HepG2 (cell line): ENCODE results near the gene PRSS53. TPM values are rescaled to one million over a fixed set of nuclear protein-coding genes. Genes with fewer than 3 reads are reported as not detected.
A peak's percentile ranks its signal among the peaks of the same experiment; 100 is the strongest.

Source experiments
- ARID2 ChIP-seq: sonication (generic); formaldehyde crosslinking; IDR thresholded peaks from 2 replicates; pipeline ENCODE4 v1.8.1; 2022; ENCODE audit warnings: mild to moderate bottlenecking, missing genetic modification reagents, borderline replicate concordance
- BCL6 ChIP-seq: IDR thresholded peaks from 2 replicates; pipeline ENCODE4 v1.6.1; 2016; ENCODE audit warnings: missing genetic modification reagents, missing compliant biosample characterization
- HCFC1 ChIP-seq: fragments of 150-350 bp; IDR thresholded peaks from 2 replicates; pipeline ENCODE4 v1.6.1; 2014; ENCODE audit warnings: low read depth, low read length
- MAFK ChIP-seq, 2 experiments: IDR thresholded peaks in 1 of 2; conservative IDR thresholded peaks in 1 of 2; 2 replicates each; pipeline ENCODE4 v1.6.1; 2011; ENCODE audit warnings: improper control_type of control experiment in 2 of 2, low read length in 2 of 2
- NR2C2 ChIP-seq: sonication (generic); formaldehyde crosslinking; IDR thresholded peaks from 2 replicates; pipeline ENCODE4 v1.4.0; 2020; ENCODE audit warnings: missing genetic modification reagents, mild to moderate bottlenecking, moderate library complexity, borderline replicate concordance
- PHF21A ChIP-seq: sonication (generic); formaldehyde crosslinking; IDR thresholded peaks from 2 replicates; pipeline ENCODE4 v1.5.0; 2020; ENCODE audit warnings: mild to moderate bottlenecking, missing genetic modification reagents
- SP4 ChIP-seq: sonication (generic); formaldehyde crosslinking; IDR thresholded peaks from 2 replicates; pipeline ENCODE4 v1.8.1; 2023; ENCODE audit warnings: mild to moderate bottlenecking, missing genetic modification reagents
- TAF15 ChIP-seq: fragments of 200-400 bp; formaldehyde crosslinking; IDR thresholded peaks from one replicate; pipeline ENCODE4 v1.6.1; 2018; ENCODE audit warnings: mild to moderate bottlenecking, low read depth, low read length; ENCODE audit not compliant: poor library complexity, severe bottlenecking
- ZBTB7A ChIP-seq: sonication (generic); formaldehyde crosslinking; IDR thresholded peaks from 2 replicates; pipeline ENCODE4 v1.8.0; 2022; ENCODE audit warnings: mild to moderate bottlenecking, missing genetic modification reagents
- ZNF10 ChIP-seq: sonication (generic); formaldehyde crosslinking; IDR thresholded peaks from 2 replicates; pipeline ENCODE4 v1.4.0; 2020; ENCODE audit warnings: mild to moderate bottlenecking, low read depth, missing genetic modification reagents, borderline replicate concordance
- ZNF143 ChIP-seq: sonication (generic); formaldehyde crosslinking; IDR thresholded peaks from 2 replicates; pipeline ENCODE4 v1.4.0; 2020; ENCODE audit warnings: missing genetic modification reagents
- ZNF430 ChIP-seq: sonication (generic); formaldehyde crosslinking; IDR thresholded peaks from 2 replicates; pipeline ENCODE4 v1.9.0; 2021; ENCODE audit warnings: mild to moderate bottlenecking, missing genetic modification reagents
- ZNF501 ChIP-seq: sonication (generic); formaldehyde crosslinking; IDR thresholded peaks from 2 replicates; pipeline ENCODE4 v1.5.1; 2020; ENCODE audit warnings: mild to moderate bottlenecking, moderate library complexity, missing genetic modification reagents
- ZNF589 ChIP-seq: sonication (generic); formaldehyde crosslinking; conservative IDR thresholded peaks from 2 replicates; pipeline ENCODE4 v1.8.0; 2022; ENCODE audit warnings: mild to moderate bottlenecking, moderate library complexity, missing genetic modification reagents
- ZNF598 ChIP-seq: sonication (generic); formaldehyde crosslinking; IDR thresholded peaks from 2 replicates; pipeline ENCODE4 v1.5.1; 2020; ENCODE audit warnings: mild to moderate bottlenecking, missing genetic modification reagents, borderline replicate concordance
- ZNF772 ChIP-seq: sonication (generic); formaldehyde crosslinking; IDR thresholded peaks from 2 replicates; pipeline ENCODE4 v1.5.0; 2020; ENCODE audit warnings: mild to moderate bottlenecking, missing genetic modification reagents
- ZSCAN25 ChIP-seq: sonication (generic); formaldehyde crosslinking; IDR thresholded peaks from 2 replicates; pipeline ENCODE4 v1.8.0; 2022; ENCODE audit warnings: mild to moderate bottlenecking, missing genetic modification reagents
- polyA plus RNA-seq, 8 experiments: library from polyadenylated mRNA; depleted of rRNA in 3 of 8; stranded (reverse) in 7 of 8; unstranded in 1 of 8; fragments of >200 nt; fragmentation: Illumina TruSeq in 4 of 8; extraction: Trizol in 4 of 8; gene quantifications; 2 replicates each; pipeline versions ENCODE4 v1.2.1 to v1.2.3, GENCODE V29; 2011 to 2016; ENCODE audit warnings: low read depth in 4 of 8, missing spikeins in 1 of 8, mixed read lengths in 1 of 8; ENCODE audit not compliant: insufficient read depth in 1 of 8
- total RNA-seq, 5 experiments: library from RNA; depleted of rRNA; stranded (reverse); fragments of >200 nt; fragmentation: Illumina TruSeq; extraction: Trizol; gene quantifications; 2 replicates each; pipeline ENCODE4 v1.2.3, GENCODE V29; 2016; ENCODE audit warnings: low read depth in 1 of 5
- TF ChIP-seq, protein P1 (sequence below): sonication (generic); formaldehyde crosslinking; IDR thresholded peaks from 2 replicates; pipeline ENCODE4 v1.9.0; 2021; ENCODE audit warnings: missing genetic modification reagents, borderline replicate concordance
- TF ChIP-seq, protein P2 (sequence below): sonication (generic); formaldehyde crosslinking; IDR thresholded peaks from 2 replicates; pipeline ENCODE4 v1.4.0; 2020; ENCODE audit warnings: low read depth, missing genetic modification reagents
- TF ChIP-seq, protein P3 (sequence below): IDR thresholded peaks from 2 replicates; pipeline ENCODE4 v1.6.1; 2016; ENCODE audit warnings: mild to moderate bottlenecking
- TF ChIP-seq, protein P4 (sequence below): sonication (generic); formaldehyde crosslinking; IDR thresholded peaks from 2 replicates; pipeline ENCODE4 v1.5.1; 2020; ENCODE audit warnings: missing genetic modification reagents, mild to moderate bottlenecking, borderline replicate concordance

The PRSS53 gene
- total and polyA plus RNA-seq, 2 of the 13 experiments (the other 11 are each of a cell fraction or from before 2014, with no cell fraction given), result 2.2 to 7.4 TPM

DNA sequence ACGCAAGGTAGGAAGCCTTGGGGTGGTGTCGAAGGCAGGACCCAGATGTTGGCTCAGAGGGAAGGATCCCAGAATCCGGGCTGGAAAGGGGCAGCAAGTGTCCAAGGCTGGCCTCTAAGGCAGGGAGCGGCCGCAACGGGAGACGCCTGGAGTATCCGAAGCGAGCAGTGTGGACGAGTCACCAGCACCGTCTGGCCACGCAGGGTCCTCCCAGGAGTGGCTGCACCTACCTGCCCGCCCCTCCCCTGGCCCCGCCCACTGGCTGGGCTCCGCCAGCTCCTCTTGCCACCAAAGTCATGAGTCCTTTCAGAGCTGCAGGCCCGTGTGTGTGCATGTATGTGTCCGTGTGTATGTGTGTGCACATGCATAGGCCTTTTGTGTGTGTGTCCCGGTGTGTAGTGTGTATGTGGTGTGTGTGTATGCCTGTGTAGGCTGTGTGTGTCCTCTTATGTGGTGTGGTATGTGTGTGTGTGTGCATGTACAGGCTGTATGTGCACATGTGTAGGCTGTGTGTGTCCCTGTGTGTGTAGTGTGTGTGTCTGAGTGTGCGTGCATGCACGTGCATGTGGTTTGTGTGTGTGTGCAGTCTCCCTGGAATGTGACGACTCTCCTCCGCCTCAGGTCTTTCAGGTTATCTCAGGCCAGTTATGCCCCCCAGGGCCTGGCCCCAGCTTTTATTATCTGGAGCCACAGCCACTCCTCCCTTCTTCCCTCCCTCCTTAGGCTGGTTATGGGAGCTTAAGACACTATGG, 47.0 kb upstream of the PRSS53 start, which contains the start of gene PRSS8 (continued):
- TF ChIP-seq MAFK (conservative IDR thresholded peaks at IDR 0.05 in 1 of 2, IDR thresholded peaks at IDR 0.05 in 1 of 2; ENCODE audit: low read length in 2 of 2) (no peak), ARID2 (no peak), ZNF501 (CRISPR knock-in tag) (peak; percentile 22; the same call in 1 of the 2 replicates), ZSCAN25 (CRISPR knock-in tag) (no peak), NR2C2 (CRISPR knock-in tag) (no peak), ZNF598 (CRISPR knock-in tag) (0 out of 2 replicates have a peak, but pooled peaks have one; percentile 64), ZNF772 (CRISPR knock-in tag) (no peak), ZNF430 (CRISPR knock-in tag) (no peak), PHF21A (CRISPR knock-in tag) (no peak), SP4 (peak; percentile 40; the same call in 1 of the 2 replicates), ZNF589 (CRISPR knock-in tag) (0 out of 2 replicates have a peak, but pooled peaks have one; percentile 14), BCL6 (CRISPR knock-in tag) (0 out of 2 replicates have a peak, but pooled peaks have one; percentile 9), ZBTB7A (CRISPR knock-in tag) (no peak), ZNF10 (CRISPR knock-in tag) (no peak), TAF15 (no peak), HCFC1 (no peak), ZNF143 (0 out of 2 replicates have a peak, but pooled peaks have one; percentile 14)
- TF ChIP-seq, protein P1, sequence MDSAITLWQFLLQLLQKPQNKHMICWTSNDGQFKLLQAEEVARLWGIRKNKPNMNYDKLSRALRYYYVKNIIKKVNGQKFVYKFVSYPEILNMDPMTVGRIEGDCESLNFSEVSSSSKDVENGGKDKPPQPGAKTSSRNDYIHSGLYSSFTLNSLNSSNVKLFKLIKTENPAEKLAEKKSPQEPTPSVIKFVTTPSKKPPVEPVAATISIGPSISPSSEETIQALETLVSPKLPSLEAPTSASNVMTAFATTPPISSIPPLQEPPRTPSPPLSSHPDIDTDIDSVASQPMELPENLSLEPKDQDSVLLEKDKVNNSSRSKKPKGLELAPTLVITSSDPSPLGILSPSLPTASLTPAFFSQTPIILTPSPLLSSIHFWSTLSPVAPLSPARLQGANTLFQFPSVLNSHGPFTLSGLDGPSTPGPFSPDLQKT (CRISPR knock-in tag), result no peak
- TF ChIP-seq, protein P2, sequence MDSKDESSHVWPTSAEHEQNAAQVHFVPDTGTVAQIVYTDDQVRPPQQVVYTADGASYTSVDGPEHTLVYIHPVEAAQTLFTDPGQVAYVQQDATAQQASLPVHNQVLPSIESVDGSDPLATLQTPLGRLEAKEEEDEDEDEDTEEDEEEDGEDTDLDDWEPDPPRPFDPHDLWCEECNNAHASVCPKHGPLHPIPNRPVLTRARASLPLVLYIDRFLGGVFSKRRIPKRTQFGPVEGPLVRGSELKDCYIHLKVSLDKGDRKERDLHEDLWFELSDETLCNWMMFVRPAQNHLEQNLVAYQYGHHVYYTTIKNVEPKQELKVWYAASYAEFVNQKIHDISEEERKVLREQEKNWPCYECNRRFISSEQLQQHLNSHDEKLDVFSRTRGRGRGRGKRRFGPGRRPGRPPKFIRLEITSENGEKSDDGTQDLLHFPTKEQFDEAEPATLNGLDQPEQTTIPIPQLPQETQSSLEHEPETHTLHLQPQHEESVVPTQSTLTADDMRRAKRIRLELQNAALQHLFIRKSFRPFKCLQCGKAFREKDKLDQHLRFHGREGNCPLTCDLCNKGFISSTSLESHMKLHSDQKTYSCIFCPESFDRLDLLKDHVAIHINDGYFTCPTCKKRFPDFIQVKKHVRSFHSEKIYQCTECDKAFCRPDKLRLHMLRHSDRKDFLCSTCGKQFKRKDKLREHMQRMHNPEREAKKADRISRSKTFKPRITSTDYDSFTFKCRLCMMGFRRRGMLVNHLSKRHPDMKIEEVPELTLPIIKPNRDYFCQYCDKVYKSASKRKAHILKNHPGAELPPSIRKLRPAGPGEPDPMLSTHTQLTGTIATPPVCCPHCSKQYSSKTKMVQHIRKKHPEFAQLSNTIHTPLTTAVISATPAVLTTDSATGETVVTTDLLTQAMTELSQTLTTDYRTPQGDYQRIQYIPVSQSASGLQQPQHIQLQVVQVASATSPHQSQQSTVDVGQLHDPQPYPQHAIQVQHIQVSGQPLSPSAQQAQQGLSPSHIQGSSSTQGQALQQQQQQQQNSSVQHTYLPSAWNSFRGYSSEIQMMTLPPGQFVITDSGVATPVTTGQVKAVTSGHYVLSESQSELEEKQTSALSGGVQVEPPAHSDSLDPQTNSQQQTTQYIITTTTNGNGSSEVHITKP, result no peak
- TF ChIP-seq, protein P3, sequence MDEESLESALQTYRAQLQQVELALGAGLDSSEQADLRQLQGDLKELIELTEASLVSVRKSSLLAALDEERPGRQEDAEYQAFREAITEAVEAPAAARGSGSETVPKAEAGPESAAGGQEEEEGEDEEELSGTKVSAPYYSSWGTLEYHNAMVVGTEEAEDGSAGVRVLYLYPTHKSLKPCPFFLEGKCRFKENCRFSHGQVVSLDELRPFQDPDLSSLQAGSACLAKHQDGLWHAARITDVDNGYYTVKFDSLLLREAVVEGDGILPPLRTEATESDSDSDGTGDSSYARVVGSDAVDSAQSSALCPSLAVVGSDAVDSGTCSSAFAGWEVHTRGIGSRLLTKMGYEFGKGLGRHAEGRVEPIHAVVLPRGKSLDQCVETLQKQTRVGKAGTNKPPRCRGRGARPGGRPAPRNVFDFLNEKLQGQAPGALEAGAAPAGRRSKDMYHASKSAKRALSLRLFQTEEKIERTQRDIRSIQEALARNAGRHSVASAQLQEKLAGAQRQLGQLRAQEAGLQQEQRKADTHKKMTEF (CRISPR knock-in tag), result no peak
- TF ChIP-seq, protein P4, sequence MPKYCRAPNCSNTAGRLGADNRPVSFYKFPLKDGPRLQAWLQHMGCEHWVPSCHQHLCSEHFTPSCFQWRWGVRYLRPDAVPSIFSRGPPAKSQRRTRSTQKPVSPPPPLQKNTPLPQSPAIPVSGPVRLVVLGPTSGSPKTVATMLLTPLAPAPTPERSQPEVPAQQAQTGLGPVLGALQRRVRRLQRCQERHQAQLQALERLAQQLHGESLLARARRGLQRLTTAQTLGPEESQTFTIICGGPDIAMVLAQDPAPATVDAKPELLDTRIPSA (CRISPR knock-in tag), result no peak
